Measurements from ENCODE around the gene CFAP54.
"Not testable (repeated sequence)": the region's sequence is repeated elsewhere in the genome, so short reads cannot be mapped to it uniquely, and the experiment has no call there.

Gene CFAP54

DNA sequence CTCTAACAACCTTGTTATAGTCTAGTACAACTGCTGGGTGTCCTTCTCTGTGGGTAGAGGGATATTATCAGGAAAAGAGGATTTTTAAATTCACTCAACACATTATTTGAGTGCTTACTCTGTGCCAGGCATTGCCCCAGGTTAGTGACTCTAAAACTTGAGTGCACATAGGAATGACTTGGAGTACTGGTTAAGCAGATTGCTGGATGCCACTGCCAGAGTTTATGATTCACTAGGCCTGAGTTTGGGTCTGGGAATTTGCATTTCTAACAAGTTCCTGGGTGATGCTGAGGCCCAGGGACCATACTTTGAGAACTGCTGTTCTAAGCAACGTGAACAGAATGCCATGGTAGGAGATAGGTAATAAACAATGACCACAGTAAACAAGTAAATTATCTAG, 96.6 kb downstream of the CFAP54 start:
- H4K20me1 ChIP-seq (ENCODE audit: insufficient read depth) = no peaks in the 10 kb centered on the region
- H3K4me2 ChIP-seq = no peak overlapping the region
- H3K27me3 ChIP-seq (ENCODE audit: insufficient read depth, low read depth) = no peaks in the 10 kb centered on the region
- H3K27ac ChIP-seq = no peak overlapping the region
- no peak overlapping the region for H3K9ac ChIP-seq
- no peak overlapping the region for H3K4me3 ChIP-seq (IDR thresholded peaks at IDR 0.05; ENCODE audit: insufficient read depth, low read depth, low read length)
- no peaks in the 10 kb centered on the region for H3K79me2 ChIP-seq (ENCODE audit: insufficient read depth, low read depth)
- H2AFZ ChIP-seq (ENCODE audit: low read depth) = no peak overlapping the region
- H3K4me1 ChIP-seq (ENCODE audit: low read depth, poor library complexity, severe bottlenecking) = no peaks in the 10 kb centered on the region
- no peaks in the 10 kb centered on the region for H3K36me3 ChIP-seq (ENCODE audit: insufficient read depth)
- TF ChIP-seq, protein P1, sequence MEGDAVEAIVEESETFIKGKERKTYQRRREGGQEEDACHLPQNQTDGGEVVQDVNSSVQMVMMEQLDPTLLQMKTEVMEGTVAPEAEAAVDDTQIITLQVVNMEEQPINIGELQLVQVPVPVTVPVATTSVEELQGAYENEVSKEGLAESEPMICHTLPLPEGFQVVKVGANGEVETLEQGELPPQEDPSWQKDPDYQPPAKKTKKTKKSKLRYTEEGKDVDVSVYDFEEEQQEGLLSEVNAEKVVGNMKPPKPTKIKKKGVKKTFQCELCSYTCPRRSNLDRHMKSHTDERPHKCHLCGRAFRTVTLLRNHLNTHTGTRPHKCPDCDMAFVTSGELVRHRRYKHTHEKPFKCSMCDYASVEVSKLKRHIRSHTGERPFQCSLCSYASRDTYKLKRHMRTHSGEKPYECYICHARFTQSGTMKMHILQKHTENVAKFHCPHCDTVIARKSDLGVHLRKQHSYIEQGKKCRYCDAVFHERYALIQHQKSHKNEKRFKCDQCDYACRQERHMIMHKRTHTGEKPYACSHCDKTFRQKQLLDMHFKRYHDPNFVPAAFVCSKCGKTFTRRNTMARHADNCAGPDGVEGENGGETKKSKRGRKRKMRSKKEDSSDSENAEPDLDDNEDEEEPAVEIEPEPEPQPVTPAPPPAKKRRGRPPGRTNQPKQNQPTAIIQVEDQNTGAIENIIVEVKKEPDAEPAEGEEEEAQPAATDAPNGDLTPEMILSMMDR (conservative IDR thresholded peaks at IDR 0.05; ENCODE audit: low read depth, low read length) = no peak

DNA sequence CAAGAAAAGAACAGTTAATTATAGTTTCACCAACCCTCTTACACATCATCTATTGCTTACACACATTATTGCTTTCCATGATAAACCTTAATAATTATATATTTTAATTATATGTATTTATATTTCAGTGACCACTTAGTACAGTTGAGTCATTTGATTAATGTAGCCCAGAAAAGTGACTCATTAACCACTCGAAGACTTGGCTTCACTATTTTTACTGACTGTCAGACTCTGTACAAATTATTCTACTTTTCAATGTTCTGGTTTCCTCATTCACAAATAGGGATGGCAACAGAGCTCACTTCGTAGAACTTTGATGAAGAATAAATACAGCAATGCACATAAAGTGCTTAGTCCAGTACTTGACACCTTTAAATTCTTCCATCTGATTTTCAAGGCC, 98.3 kb downstream of the CFAP54 start:
- no peaks in the 10 kb centered on the region for H3K79me2 ChIP-seq (ENCODE audit: insufficient read depth, low read depth)
- no peaks in the 10 kb centered on the region for H4K20me1 ChIP-seq (ENCODE audit: insufficient read depth)
- no peak overlapping the region for H3K4me3 ChIP-seq (IDR thresholded peaks at IDR 0.05; ENCODE audit: insufficient read depth, low read depth, low read length)
- H3K4me1 ChIP-seq (ENCODE audit: low read depth, poor library complexity, severe bottlenecking) = no peaks in the 10 kb centered on the region
- no peak overlapping the region for H3K27ac ChIP-seq
- no peaks in the 10 kb centered on the region for H3K36me3 ChIP-seq (ENCODE audit: insufficient read depth)
- H3K4me2 ChIP-seq = no peak overlapping the region
- no peak overlapping the region for H2AFZ ChIP-seq (ENCODE audit: low read depth)
- no peaks in the 10 kb centered on the region for H3K27me3 ChIP-seq (ENCODE audit: insufficient read depth, low read depth)
- TF ChIP-seq, protein P1 (conservative IDR thresholded peaks at IDR 0.05; ENCODE audit: low read depth, low read length) = no peak
- H3K9ac ChIP-seq = no peak overlapping the region

DNA sequence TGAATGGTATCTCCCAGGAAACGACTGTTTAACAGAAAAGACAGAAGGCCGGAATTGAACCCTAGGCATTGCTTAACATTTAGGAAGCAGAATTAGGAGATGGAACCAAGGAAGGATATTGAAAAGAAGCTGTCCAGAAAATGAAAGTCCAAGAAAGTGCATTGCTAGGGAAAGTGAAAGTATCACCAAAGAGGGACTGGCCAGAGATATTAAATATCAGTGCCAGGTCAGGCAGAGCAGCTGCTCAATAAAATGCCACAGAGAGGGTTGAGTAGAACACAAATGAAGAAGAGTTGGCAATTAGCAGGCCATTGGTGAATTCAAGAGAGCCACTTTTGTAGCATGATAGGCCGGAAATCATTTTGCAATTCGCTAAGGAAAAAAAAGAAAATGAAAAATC, 101.6 kb downstream of the CFAP54 start:
- no peak overlapping the region for H2AFZ ChIP-seq (ENCODE audit: low read depth)
- TF ChIP-seq, protein P1 (conservative IDR thresholded peaks at IDR 0.05; ENCODE audit: low read depth, low read length) = no peak
- H3K27me3 ChIP-seq (ENCODE audit: insufficient read depth, low read depth) = no peaks in the 10 kb centered on the region
- H3K4me3 ChIP-seq (IDR thresholded peaks at IDR 0.05; ENCODE audit: insufficient read depth, low read depth, low read length) = no peak overlapping the region
- no peak overlapping the region for H3K27ac ChIP-seq
- no peaks in the 10 kb centered on the region for H3K79me2 ChIP-seq (ENCODE audit: insufficient read depth, low read depth)
- no peaks in the 10 kb centered on the region for H4K20me1 ChIP-seq (ENCODE audit: insufficient read depth)
- no peaks in the 10 kb centered on the region for H3K36me3 ChIP-seq (ENCODE audit: insufficient read depth)
- no peaks in the 10 kb centered on the region for H3K4me1 ChIP-seq (ENCODE audit: low read depth, poor library complexity, severe bottlenecking)
- H3K9ac ChIP-seq = no peak overlapping the region
- H3K4me2 ChIP-seq = no peak overlapping the region

DNA sequence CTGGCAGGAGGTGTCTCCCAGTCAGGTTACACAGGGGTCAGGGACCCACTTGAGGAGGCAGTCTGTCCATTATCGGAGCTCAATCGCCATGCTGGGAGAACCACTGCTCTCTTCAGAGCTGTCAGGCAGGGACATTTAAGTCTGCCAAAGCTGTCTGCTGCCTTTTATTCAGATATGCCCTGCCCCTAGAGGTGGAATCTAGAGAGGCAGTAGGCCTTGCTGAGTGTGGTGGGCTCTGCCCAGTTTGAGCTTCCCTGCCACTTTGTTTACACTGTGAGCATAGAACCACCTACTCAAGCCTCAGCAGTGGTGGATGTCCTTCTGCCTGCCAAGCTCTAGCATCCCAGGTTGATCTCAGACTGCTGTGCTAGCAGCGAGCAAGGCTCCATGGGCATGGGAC, 115.0 kb downstream of the CFAP54 start:
- not testable (repeated sequence) for H3K4me3 ChIP-seq (IDR thresholded peaks at IDR 0.05; ENCODE audit: insufficient read depth, low read depth, low read length); H2AFZ ChIP-seq (ENCODE audit: low read depth); H3K9ac ChIP-seq; H3K27ac ChIP-seq; H3K36me3 ChIP-seq (ENCODE audit: insufficient read depth); H3K27me3 ChIP-seq (ENCODE audit: insufficient read depth, low read depth); H3K79me2 ChIP-seq (ENCODE audit: insufficient read depth, low read depth); H3K4me1 ChIP-seq (ENCODE audit: low read depth, poor library complexity, severe bottlenecking); H3K4me2 ChIP-seq; H4K20me1 ChIP-seq (ENCODE audit: insufficient read depth)

DNA sequence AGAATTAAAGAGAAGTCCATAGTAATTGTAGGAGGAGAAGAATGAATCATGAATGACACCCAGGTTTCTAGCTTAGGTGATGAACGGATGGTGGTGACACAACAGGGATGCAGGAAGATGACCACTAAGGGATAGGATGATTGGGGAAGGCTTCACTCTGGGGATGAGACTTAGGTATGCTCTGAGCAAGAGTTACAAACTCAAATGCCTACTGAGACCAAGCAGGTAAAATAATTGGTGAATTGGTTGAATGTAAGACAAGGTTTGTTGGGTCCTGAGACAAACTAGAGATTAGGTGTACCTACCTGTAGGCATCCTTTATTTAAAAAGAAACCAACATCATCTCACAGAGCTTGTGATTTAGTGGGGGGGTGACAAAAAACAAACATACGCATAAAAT, 116.3 kb downstream of the CFAP54 start:
- no peaks in the 10 kb centered on the region for H4K20me1 ChIP-seq (ENCODE audit: insufficient read depth)
- TF ChIP-seq, protein P1 (conservative IDR thresholded peaks at IDR 0.05; ENCODE audit: low read depth, low read length) = no peak
- H3K27ac ChIP-seq = no peak overlapping the region
- no peak overlapping the region for H2AFZ ChIP-seq (ENCODE audit: low read depth)
- no peaks in the 10 kb centered on the region for H3K27me3 ChIP-seq (ENCODE audit: insufficient read depth, low read depth)
- no peak overlapping the region for H3K9ac ChIP-seq
- no peak overlapping the region for H3K4me3 ChIP-seq (IDR thresholded peaks at IDR 0.05; ENCODE audit: insufficient read depth, low read depth, low read length)
- no peaks in the 10 kb centered on the region for H3K4me1 ChIP-seq (ENCODE audit: low read depth, poor library complexity, severe bottlenecking)
- H3K79me2 ChIP-seq (ENCODE audit: insufficient read depth, low read depth) = no peaks in the 10 kb centered on the region
- no peaks in the 10 kb centered on the region for H3K36me3 ChIP-seq (ENCODE audit: insufficient read depth)
- no peak overlapping the region for H3K4me2 ChIP-seq
